Tibial artery (tissue), 4 donors: ENCODE measurements around the gene ANKRD53.

Experiments used
- DNase-seq, 2 donors: peaks; one replicate each; pipeline ENCODE4 v3.0.0-alpha.2; 2019
- H3K27ac ChIP-seq, 2 donors: fragments of 200-600 bp; sonication (generic) in 1 of 2; 1 replicate in 1 of 2; 2 replicates in 1 of 2; pipeline ENCODE4 v1.5.1; 2018 to 2019; ENCODE audit warnings: mild to moderate bottlenecking in 1 of 2
- H3K27me3 ChIP-seq, 2 donors: fragments of 200-600 bp; sonication (generic) in 1 of 2; one replicate each; pipeline versions ENCODE4 v1.5.1 to v1.6.0; 2016 to 2019
- H3K36me3 ChIP-seq, 3 donors: fragments of 200-600 bp; sonication (generic) in 2 of 3; one replicate each; pipeline ENCODE4 v1.5.1; 2016 to 2019; ENCODE audit warnings: mild to moderate bottlenecking in 2 of 3
- H3K4me1 ChIP-seq, 4 donors: fragments of 200-600 bp; sonication (generic) in 2 of 4; 1 replicate in 3 of 4; 2 replicates in 1 of 4; pipeline ENCODE4 v1.5.1; 2016 to 2019
- H3K4me3 ChIP-seq, 2 donors: fragments of 200-600 bp; sonication (generic) in 1 of 2; 1 replicate in 1 of 2; 2 replicates in 1 of 2; pipeline ENCODE4 v1.5.1; 2018 to 2019; ENCODE audit warnings: mild to moderate bottlenecking in 2 of 2
- H3K9me3 ChIP-seq, 3 donors: fragments of 200-600 bp; sonication (generic) in 1 of 3; one replicate each; pipeline ENCODE4 v1.5.1; 2016 to 2019
- intact Hi-C: fragments of 100-400 bp; cut with DNase I; formaldehyde crosslinking; loops from one replicate; pipeline ENCODE4 v1.15.0; 2023; ENCODE audit warnings: low total_unique reads
- TF ChIP-seq, protein P1 (sequence below), 2 experiments: fragments of 200-600 bp in 1 of 2; fragments of 450-650 bp in 1 of 2; IDR thresholded peaks; one replicate each; pipeline ENCODE4 v1.5.1; 2017 to 2019; ENCODE audit warnings: antibody characterized with exemption in 2 of 2, mild to moderate bottlenecking in 1 of 2, moderate library complexity in 1 of 2

Gene ANKRD53

DNA sequence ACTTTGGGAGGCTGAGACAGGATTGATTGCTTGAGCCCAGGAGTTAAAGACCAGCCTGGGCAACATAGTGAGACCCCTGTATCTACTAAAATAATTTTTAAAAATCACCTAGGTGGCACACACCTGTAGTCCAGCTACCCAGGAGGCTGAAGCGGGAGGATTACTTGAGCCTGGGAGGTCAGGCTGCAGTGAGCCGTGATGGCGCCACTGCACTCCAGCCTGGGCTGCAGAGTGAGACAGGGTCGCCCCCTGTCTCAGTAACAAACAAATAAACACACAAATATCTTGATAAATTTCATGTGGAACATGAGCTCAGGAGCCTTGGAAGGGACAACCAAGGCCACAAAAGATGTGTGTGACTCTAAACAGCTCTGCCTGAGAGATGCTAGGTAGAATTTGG lies 11.7 kb upstream of the ANKRD53 start:
- no peak for DNase-seq
- peaks cover 0 to 26% of the 10 kb centered on the region in 2 donors for H3K27me3 ChIP-seq
- intact Hi-C loops, result no loop called here
- no peaks in the 10 kb centered on the region for H3K9me3 ChIP-seq
- H3K4me1 ChIP-seq, result peaks cover 0 to 11% (median 5%) of the 10 kb centered on the region in 4 donors
- H3K4me3 ChIP-seq, result no peak overlapping the region
- no peak overlapping the region for H3K27ac ChIP-seq
- TF ChIP-seq, protein P1, sequence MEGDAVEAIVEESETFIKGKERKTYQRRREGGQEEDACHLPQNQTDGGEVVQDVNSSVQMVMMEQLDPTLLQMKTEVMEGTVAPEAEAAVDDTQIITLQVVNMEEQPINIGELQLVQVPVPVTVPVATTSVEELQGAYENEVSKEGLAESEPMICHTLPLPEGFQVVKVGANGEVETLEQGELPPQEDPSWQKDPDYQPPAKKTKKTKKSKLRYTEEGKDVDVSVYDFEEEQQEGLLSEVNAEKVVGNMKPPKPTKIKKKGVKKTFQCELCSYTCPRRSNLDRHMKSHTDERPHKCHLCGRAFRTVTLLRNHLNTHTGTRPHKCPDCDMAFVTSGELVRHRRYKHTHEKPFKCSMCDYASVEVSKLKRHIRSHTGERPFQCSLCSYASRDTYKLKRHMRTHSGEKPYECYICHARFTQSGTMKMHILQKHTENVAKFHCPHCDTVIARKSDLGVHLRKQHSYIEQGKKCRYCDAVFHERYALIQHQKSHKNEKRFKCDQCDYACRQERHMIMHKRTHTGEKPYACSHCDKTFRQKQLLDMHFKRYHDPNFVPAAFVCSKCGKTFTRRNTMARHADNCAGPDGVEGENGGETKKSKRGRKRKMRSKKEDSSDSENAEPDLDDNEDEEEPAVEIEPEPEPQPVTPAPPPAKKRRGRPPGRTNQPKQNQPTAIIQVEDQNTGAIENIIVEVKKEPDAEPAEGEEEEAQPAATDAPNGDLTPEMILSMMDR (IDR thresholded peaks at IDR 0.05), result no peak
- H3K36me3 ChIP-seq, result no peaks in the 10 kb centered on the region

DNA sequence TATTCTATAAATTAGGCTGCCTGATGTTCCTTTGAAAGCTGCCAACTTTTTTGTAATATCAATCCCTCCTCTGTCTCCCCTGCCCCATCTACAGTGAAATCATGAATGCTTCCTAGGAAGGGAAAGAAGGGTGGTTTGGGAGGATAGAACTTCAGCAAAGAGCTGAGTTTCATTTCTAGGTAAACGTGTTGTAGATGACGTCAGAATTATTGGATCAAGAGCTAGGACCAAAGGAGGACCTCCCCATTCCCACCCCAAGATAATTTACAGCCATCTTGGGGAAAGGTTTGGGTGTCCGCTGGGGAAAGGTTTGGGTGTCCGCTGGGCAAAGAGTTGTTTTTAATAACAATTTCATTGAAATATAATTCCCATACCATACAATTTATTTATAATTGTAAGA lies 11.2 kb upstream of the ANKRD53 start:
- Histone ChIP-seq H3K9me3 (no peaks in the 10 kb centered on the region), H3K27ac (no peak overlapping the region), H3K36me3 (no peaks in the 10 kb centered on the region), H3K4me3 (no peak overlapping the region), H3K4me1 (peaks cover 0 to 11% (median 5%) of the 10 kb centered on the region in 4 donors), H3K27me3 (peaks cover 0 to 26% of the 10 kb centered on the region in 2 donors)
- TF ChIP-seq, protein P1 (IDR thresholded peaks at IDR 0.05), result no peak
- intact Hi-C loops, result no loop called here
- no peak for DNase-seq

DNA sequence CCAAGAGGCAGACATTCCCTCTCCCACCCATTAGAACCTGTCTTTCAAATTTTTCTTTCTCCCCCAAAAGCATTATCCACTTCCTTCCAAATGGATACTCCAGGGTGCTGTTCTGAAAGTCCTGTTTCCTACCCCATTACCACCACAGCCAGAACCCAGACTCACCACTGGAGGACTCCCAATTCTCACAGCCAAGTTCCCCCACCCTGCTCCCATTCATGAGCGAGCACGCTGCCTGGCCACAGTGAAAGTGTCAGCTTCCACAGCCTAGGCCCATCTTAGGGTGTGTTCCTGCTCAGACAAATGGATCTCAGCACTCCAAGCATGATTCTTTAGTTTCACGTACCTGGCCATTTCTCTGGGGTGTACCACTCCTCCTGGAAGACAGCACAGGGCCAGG lies 3.8 kb upstream of the ANKRD53 start:
- H3K9me3 ChIP-seq, result no peaks in the 10 kb centered on the region

DNA sequence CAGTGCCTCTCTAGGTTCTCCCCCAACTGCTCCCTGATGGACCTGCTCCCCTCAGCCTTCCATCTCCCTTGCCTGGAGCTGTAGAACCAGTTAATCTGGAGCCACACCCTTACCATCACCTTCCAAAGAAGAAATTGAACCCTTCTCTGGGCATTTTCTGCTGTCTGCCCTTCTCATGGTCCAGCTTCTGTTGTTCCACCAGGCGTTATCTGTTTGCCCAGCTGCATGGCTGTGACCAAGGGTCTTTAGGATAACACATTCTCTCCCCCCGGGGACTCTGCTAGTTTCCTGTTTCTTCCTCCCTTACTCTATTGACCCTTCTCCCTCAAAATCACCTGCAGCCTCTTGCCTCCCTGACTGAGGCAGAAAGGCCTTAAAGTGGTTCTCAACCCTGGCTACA lies 3.2 kb upstream of the ANKRD53 start:
- no peaks in the 10 kb centered on the region for H3K27me3 ChIP-seq
- H3K36me3 ChIP-seq, result no peaks in the 10 kb centered on the region
- TF ChIP-seq, protein P1 (IDR thresholded peaks at IDR 0.05), result no peak
- H3K9me3 ChIP-seq, result no peaks in the 10 kb centered on the region
- no peak for DNase-seq
- intact Hi-C loops, result no loop called here
- no peak overlapping the region for H3K27ac ChIP-seq
- H3K4me3 ChIP-seq, result no peak overlapping the region
- H3K4me1 ChIP-seq, result peaks cover 0 to 24% (median 15%) of the 10 kb centered on the region in 4 donors

More for the DNA sequence above, 3.8 kb upstream of the ANKRD53 start:
- no peaks in the 10 kb centered on the region for H3K36me3 ChIP-seq
- DNase-seq, result peak in 1 of 2 donors; percentile 43
- H3K27ac ChIP-seq, result no peak overlapping the region
- intact Hi-C loops, result no loop called here
- H3K4me3 ChIP-seq, result no peak overlapping the region
- H3K4me1 ChIP-seq, result peaks cover 0 to 22% (median 15%) of the 10 kb centered on the region in 4 donors
- no peaks in the 10 kb centered on the region for H3K27me3 ChIP-seq
- TF ChIP-seq, protein P1 (IDR thresholded peaks at IDR 0.05), result no peak

DNA sequence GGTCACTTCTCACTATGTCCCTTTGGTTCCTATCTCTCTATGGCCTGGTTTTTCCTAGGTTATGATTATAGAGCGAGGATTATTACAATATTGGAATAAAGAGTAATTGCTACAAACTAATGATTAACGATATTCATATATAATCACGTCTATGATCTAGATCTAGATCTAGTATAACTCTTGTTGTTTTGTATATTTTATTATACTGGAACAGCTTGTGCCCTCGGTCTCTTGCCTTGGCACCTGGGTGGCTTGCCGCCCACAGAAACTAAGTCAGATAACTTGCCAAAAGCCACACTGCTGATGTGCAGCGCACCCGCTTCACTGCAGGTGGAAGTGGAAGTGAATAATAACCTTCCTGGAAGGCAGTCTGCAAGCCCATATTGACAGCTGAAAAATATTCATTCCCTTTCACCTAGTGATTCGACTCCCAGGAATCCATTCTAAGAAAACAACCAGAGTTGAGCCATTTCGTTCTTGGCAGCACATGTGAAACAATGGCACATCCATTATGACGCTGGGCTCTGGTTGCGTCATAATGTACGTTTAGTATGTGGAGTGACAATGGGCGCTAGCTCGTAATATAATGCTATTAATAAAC lies 725 bp upstream of the ANKRD53 start:
- peak; percentile 69 to 74 for DNase-seq
- TF ChIP-seq, protein P1 (IDR thresholded peaks at IDR 0.05), result no peak
- H3K4me1 ChIP-seq, result peaks cover 0 to 24% (median 15%) of the 10 kb centered on the region in 4 donors
- intact Hi-C loops, result no loop called here
- peak overlapping the region; percentile 54 to 63 for H3K4me3 ChIP-seq
- H3K9me3 ChIP-seq, result no peaks in the 10 kb centered on the region
- no peaks in the 10 kb centered on the region for H3K27me3 ChIP-seq
- peak overlapping the region; percentile 89 to 90 for H3K27ac ChIP-seq
- peaks cover 0 to 14% (median 0%) of the 10 kb centered on the region in 3 donors for H3K36me3 ChIP-seq
